Type B pancreatic cell (in vitro differentiated cells): ENCODE measurements around the gene RASA2. TPM values are rescaled to one million over a fixed set of nuclear protein-coding genes. Genes with fewer than 3 reads are reported as not detected.
A peak's percentile ranks its signal among the peaks of the same experiment; 100 is the strongest.
"Not testable (repeated sequence)": the region's sequence is repeated elsewhere in the genome, so short reads cannot be mapped to it uniquely, and the experiment has no call there.

Experiments
- DNase-seq: peaks from one replicate; pipeline ENCODE4 v3.0.0; 2021; ENCODE audit warnings: mixed read lengths; ENCODE audit not compliant: unreplicated experiment; ENCODE audit errors: extremely low spot score
- H3K27ac Mint-ChIP-seq: 2 replicates; pipeline ENCODE4 v1.8.0; 2021; ENCODE audit warnings: mild to moderate bottlenecking, mixed read lengths
- H3K27me3 Mint-ChIP-seq: 2 replicates; pipeline ENCODE4 v1.8.0; 2021; ENCODE audit warnings: mixed read lengths
- H3K36me3 Mint-ChIP-seq: 2 replicates; pipeline ENCODE4 v1.8.0; 2021; ENCODE audit warnings: mixed read lengths
- H3K4me1 Mint-ChIP-seq: one replicate; pipeline ENCODE4 v1.8.0; 2021; ENCODE audit warnings: mixed read lengths; ENCODE audit not compliant: unreplicated experiment
- H3K4me3 Mint-ChIP-seq: 2 replicates; pipeline ENCODE4 v1.8.0; 2021; ENCODE audit warnings: mild to moderate bottlenecking, mixed read lengths
- H3K9me3 Mint-ChIP-seq: 2 replicates; pipeline ENCODE4 v1.8.0; 2021; ENCODE audit warnings: mixed read lengths
- total RNA-seq: library from RNA; stranded (reverse); gene quantifications from 2 replicates; pipeline ENCODE4 v1.2.1, GENCODE V29; 2021; ENCODE audit warnings: low replicate concordance
- TF ChIP-seq, protein P1 (sequence below): fragments of 200-600 bp; sonication (generic); conservative IDR thresholded peaks from 2 replicates; pipeline ENCODE4 v1.5.0; 2021; ENCODE audit warnings: antibody characterized with exemption, mild to moderate bottlenecking

Gene RASA2
- total RNA-seq, 1 donor from 2014 or later = 20.3 TPM

DNA sequence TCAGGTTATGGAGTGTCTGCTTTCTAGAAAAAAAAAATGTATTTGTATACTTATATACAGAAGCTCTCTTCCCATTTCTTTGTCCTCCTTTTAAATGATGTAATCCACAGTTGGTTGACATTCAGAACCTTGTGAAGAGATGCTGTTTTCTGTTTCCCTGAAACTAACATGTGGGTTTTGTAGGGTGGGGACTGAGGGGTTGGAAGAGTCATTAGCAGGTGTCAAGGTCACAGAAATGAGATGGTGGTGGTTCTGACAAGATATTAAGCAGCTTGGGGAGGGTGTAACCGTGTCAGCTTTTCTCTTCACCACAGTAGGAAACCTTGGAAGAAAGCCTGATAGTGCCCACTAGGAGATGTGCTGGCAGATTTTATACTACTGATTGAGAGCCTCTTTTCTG is 2.4 kb downstream of the RASA2 start:
- H3K36me3 Mint-ChIP-seq = peaks cover 6% of the 10 kb centered on the region
- TF ChIP-seq, protein P1, sequence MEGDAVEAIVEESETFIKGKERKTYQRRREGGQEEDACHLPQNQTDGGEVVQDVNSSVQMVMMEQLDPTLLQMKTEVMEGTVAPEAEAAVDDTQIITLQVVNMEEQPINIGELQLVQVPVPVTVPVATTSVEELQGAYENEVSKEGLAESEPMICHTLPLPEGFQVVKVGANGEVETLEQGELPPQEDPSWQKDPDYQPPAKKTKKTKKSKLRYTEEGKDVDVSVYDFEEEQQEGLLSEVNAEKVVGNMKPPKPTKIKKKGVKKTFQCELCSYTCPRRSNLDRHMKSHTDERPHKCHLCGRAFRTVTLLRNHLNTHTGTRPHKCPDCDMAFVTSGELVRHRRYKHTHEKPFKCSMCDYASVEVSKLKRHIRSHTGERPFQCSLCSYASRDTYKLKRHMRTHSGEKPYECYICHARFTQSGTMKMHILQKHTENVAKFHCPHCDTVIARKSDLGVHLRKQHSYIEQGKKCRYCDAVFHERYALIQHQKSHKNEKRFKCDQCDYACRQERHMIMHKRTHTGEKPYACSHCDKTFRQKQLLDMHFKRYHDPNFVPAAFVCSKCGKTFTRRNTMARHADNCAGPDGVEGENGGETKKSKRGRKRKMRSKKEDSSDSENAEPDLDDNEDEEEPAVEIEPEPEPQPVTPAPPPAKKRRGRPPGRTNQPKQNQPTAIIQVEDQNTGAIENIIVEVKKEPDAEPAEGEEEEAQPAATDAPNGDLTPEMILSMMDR = no peak
- no peaks in the 10 kb centered on the region for H3K9me3 Mint-ChIP-seq
- peak overlapping the region; percentile 25 for H3K27ac Mint-ChIP-seq
- peak overlapping the region; percentile 65 for H3K4me3 Mint-ChIP-seq
- peaks cover 30% of the 10 kb centered on the region for H3K4me1 Mint-ChIP-seq
- H3K27me3 Mint-ChIP-seq = peaks cover 3% of the 10 kb centered on the region
- no peak for DNase-seq

DNA sequence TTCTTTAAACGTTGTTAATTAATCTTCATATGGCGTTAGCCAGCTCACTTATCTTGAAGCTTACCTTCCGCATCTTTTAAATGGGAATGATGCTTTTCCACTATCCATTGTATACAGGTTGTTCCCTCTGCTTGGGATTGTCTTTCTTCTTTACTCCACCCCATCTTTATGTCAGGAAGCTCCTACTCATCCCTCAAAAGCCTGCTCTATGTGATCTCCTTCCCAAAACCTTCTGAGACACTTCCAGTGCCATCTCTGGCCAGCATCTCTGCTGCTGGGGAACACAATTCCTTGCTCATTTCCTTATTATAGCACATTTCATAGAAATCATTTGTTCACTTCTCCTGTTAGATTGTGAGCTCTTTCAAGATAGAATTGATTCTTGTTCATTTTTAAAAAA is 4.3 kb downstream of the RASA2 start:
- Mint-ChIP-seq H3K4me1 (peaks cover 30% of the 10 kb centered on the region), H3K27me3 (no peaks in the 10 kb centered on the region), H3K4me3 (no peak overlapping the region), H3K9me3 (no peaks in the 10 kb centered on the region), H3K27ac (no peak overlapping the region), H3K36me3 (peaks cover 11% of the 10 kb centered on the region)
- no peak for DNase-seq
- TF ChIP-seq, protein P1 = no peak

DNA sequence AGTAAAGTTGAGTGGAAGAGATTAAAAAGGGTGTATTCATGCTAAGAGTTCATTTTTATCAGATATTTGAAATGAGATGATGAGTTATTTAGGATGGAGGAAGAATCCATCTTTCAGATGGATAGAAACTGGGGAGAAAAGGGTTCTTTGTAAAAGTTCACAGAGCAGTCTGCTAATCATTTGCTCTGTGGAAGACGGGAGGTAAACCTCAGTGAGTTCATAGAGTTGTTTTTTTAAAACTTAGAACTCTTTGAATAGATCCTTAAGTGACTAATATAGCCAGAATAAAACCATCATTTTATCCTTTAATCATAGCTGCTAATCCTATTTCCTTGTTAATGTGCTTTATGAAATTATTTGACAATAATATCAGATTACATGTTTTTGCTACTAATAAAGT is 5.1 kb downstream of the RASA2 start:
- Mint-ChIP-seq H3K27ac (no peak overlapping the region), H3K4me3 (no peak overlapping the region), H3K27me3 (no peaks in the 10 kb centered on the region), H3K4me1 (peaks cover 30% of the 10 kb centered on the region), H3K36me3 (peaks cover 11% of the 10 kb centered on the region), H3K9me3 (no peaks in the 10 kb centered on the region)
- TF ChIP-seq, protein P1 = no peak
- no peak for DNase-seq

DNA sequence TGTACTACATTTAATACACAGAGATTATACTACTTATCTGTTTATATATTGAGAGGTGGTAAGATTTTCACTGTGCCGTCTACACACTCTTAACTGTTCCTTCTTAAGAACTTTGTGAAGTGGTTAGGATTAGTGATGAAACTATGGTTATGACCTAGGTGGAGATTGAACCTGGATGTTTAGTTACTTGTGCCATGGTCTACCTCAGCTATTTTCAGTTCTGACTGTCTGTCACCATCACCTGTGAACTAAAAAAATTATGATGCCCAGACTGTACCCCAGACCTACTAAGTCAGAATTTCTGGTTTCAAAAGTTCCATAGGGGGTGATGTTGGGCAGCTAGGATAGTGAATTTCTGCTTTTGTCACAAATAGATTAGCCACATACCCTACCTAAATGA is 6.4 kb downstream of the RASA2 start:
- peaks cover 25% of the 10 kb centered on the region for H3K4me1 Mint-ChIP-seq
- no peak for DNase-seq
- H3K36me3 Mint-ChIP-seq = peaks cover 11% of the 10 kb centered on the region
- H3K27me3 Mint-ChIP-seq = no peaks in the 10 kb centered on the region
- no peak overlapping the region for H3K4me3 Mint-ChIP-seq
- H3K27ac Mint-ChIP-seq = no peak overlapping the region
- TF ChIP-seq, protein P1 = no peak
- H3K9me3 Mint-ChIP-seq = no peaks in the 10 kb centered on the region

DNA sequence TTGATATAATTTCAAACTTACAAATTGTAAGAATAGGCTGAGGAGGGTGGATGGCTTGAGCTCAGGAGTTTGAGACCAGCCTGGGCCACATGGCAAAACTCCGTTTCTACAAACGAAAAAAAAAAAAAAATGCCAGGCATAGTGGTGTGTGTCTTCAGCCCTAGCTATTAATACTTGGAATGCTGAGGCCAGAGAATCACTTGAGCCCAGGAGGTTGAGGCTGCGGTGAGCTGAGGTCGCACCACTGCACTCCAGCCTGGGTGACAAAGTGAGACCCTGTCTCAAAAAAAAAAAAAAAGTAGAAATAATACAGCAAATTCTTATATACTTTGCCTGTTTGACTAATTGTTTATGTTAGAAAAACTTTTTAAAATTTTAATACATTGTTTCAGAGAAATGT is 10.8 kb downstream of the RASA2 start:
- not testable (repeated sequence) for H3K4me3 Mint-ChIP-seq, H3K27ac Mint-ChIP-seq, H3K4me1 Mint-ChIP-seq, DNase-seq, H3K27me3 Mint-ChIP-seq, H3K36me3 Mint-ChIP-seq, H3K9me3 Mint-ChIP-seq

DNA sequence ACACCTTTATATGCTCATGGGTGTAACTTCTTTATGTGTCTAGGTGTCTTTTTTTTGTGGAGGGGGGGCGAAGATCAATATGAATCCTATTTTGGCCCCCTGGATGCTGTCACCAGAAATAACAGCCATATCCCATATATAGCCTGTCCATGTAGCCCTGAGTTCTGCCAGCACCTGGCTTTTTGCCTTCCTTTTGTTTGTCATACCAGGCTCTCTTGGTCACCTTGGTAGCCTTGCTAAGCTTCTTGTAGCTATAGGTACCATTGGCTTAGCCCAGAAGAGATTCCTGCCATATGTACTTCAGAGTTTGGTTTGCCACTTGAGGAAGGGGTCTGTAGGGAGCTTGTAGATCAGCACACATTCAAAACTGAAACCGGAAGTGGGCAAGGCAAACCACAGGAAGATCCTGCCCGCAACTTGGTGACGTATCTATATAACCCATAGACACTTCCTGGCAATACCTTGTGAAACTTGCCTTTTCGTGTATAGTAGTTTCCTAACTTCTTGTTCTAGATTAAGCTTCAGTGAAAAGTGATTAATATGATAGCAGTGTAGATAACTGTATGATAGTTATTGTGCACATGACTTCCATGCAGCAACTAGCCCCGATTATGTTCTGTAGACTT is 11.9 kb downstream of the RASA2 start:
- Mint-ChIP-seq H3K4me3 (no peak overlapping the region), H3K4me1 (peaks cover 4% of the 10 kb centered on the region), H3K27ac (no peak overlapping the region), H3K27me3 (no peaks in the 10 kb centered on the region), H3K36me3 (peaks cover 5% of the 10 kb centered on the region), H3K9me3 (no peaks in the 10 kb centered on the region)
- DNase-seq = no peak
- TF ChIP-seq, protein P1 = no peak
